SK-N-MC (cell line): ENCODE results near the gene PTPRM.

Experiments used
- DNase-seq: peaks from one replicate; pipeline ENCODE4 v3.0.0-alpha.2; 2011; ENCODE audit warnings: low read depth, low spot score
- H3K27ac ChIP-seq: fragments of 200-600 bp; sonication (generic); 2 replicates; pipeline ENCODE4 v1.5.1; 2016; ENCODE audit warnings: mixed run types
- H3K36me3 ChIP-seq: fragments of 200-600 bp; sonication (generic); 2 replicates; pipeline ENCODE4 v1.6.1; 2017; ENCODE audit warnings: antibody characterized with exemption, low read length, mixed read lengths; ENCODE audit not compliant: insufficient read depth
- H3K4me3 ChIP-seq: fragments of 200-600 bp; sonication (generic); 2 replicates; pipeline ENCODE4 v1.5.1; 2016
- H3K9ac ChIP-seq: fragments of 200-600 bp; sonication (generic); 2 replicates; pipeline ENCODE4 v1.8.0; 2017; ENCODE audit warnings: mixed run types, mixed read lengths; ENCODE audit not compliant: insufficient read length
- H3K9me3 ChIP-seq: fragments of 200-600 bp; sonication (generic); 2 replicates; pipeline ENCODE4 v1.6.1; 2017; ENCODE audit warnings: low read depth, mild to moderate bottlenecking, antibody characterized with exemption, low read length, moderate library complexity, mixed read lengths
- EZH2 ChIP-seq: fragments of 200-600 bp; sonication (generic); IDR thresholded peaks from one replicate; pipeline ENCODE4 v1.6.1; 2017; ENCODE audit warnings: antibody characterized with exemption
- FOXP2 ChIP-seq: optimal IDR thresholded peaks from 2 replicates; pipeline ENCODE3; 2011; ENCODE audit warnings: mild to moderate bottlenecking, moderate library complexity; ENCODE audit not compliant: insufficient read depth; ENCODE audit errors: extremely low read length, control extremely low read depth
- POLR2AphosphoS5 ChIP-seq: IDR thresholded peaks from 2 replicates; pipeline ENCODE4 v1.6.1; 2012; ENCODE audit warnings: mild to moderate bottlenecking, low read depth, low read length, borderline replicate concordance

Gene PTPRM

GRCh38 chr18:8097399-8097798, 530.3 kb downstream of the PTPRM start:
- H3K9ac ChIP-seq = no peak overlapping the region
- TF ChIP-seq FOXP2 (no peak), POLR2AphosphoS5 (no peak), EZH2 (no peak)

GRCh38 chr18:8097927-8098326, 530.8 kb downstream of the PTPRM start:
- Histone ChIP-seq H3K4me3 (no peak overlapping the region), H3K36me3 (no peaks in the 10 kb centered on the region), H3K9ac (no peak overlapping the region), H3K9me3 (no peaks in the 10 kb centered on the region), H3K27ac (no peak overlapping the region)
- no peak for DNase-seq
- TF ChIP-seq EZH2 (no peak), FOXP2 (no peak), POLR2AphosphoS5 (no peak)

More at GRCh38 chr18:8097399-8097798, 530.3 kb downstream of the PTPRM start:
- Histone ChIP-seq H3K4me3 (no peak overlapping the region), H3K36me3 (no peaks in the 10 kb centered on the region), H3K9me3 (no peaks in the 10 kb centered on the region), H3K27ac (no peak overlapping the region)
- no peak for DNase-seq

GRCh38 chr18:8106603-8107002, 539.5 kb downstream of the PTPRM start:
- no peak for DNase-seq
- H3K9ac ChIP-seq = no peak overlapping the region
- TF ChIP-seq EZH2 = no peak
- no peak for TF ChIP-seq POLR2AphosphoS5
- no peak for TF ChIP-seq FOXP2
- no peak overlapping the region for H3K4me3 ChIP-seq
- H3K9me3 ChIP-seq = no peaks in the 10 kb centered on the region
- no peak overlapping the region for H3K27ac ChIP-seq
- no peaks in the 10 kb centered on the region for H3K36me3 ChIP-seq

GRCh38 chr18:8107426-8107825, 540.3 kb downstream of the PTPRM start:
- H3K4me3 ChIP-seq = no peak overlapping the region
- DNase-seq = no peak

GRCh38 chr18:8114480-8114879, 547.4 kb downstream of the PTPRM start:
- H3K9ac ChIP-seq = no peak overlapping the region
- no peak overlapping the region for H3K4me3 ChIP-seq
- no peaks in the 10 kb centered on the region for H3K36me3 ChIP-seq
- TF ChIP-seq FOXP2 (no peak), EZH2 (no peak), POLR2AphosphoS5 (no peak)
- DNase-seq = no peak
- no peak overlapping the region for H3K27ac ChIP-seq
- H3K9me3 ChIP-seq = no peaks in the 10 kb centered on the region

More at GRCh38 chr18:8107426-8107825, 540.3 kb downstream of the PTPRM start:
- H3K9ac ChIP-seq = no peak overlapping the region
- TF ChIP-seq POLR2AphosphoS5 (no peak), FOXP2 (no peak), EZH2 (no peak)
- H3K27ac ChIP-seq = no peak overlapping the region
- no peaks in the 10 kb centered on the region for H3K9me3 ChIP-seq
- H3K36me3 ChIP-seq = no peaks in the 10 kb centered on the region

GRCh38 chr18:8116341-8117005, 549.4 kb downstream of the PTPRM start:
- no peak for TF ChIP-seq FOXP2
- TF ChIP-seq POLR2AphosphoS5 = no peak
- TF ChIP-seq EZH2 = no peak
- no peak for DNase-seq
- no peak overlapping the region for H3K9ac ChIP-seq
- H3K36me3 ChIP-seq = no peaks in the 10 kb centered on the region
- H3K4me3 ChIP-seq = no peak overlapping the region
- H3K9me3 ChIP-seq = no peaks in the 10 kb centered on the region
- no peak overlapping the region for H3K27ac ChIP-seq

- Histone ChIP-seq H3K9ac (no peak overlapping the region), H3K36me3 (no peaks in the 10 kb centered on the region), H3K4me3 (no peak overlapping the region), H3K27ac (no peak overlapping the region), H3K9me3 (no peaks in the 10 kb centered on the region)
- TF ChIP-seq POLR2AphosphoS5 (no peak), EZH2 (no peak), FOXP2 (no peak)
- DNase-seq = no peak
Measured at GRCh38 chr18:8117006-8117371, 549.9 kb downstream of the PTPRM start.

GRCh38 chr18:8121101-8121500, 554.0 kb downstream of the PTPRM start:
- H3K4me3 ChIP-seq = no peak overlapping the region
- TF ChIP-seq FOXP2 (no peak), EZH2 (no peak), POLR2AphosphoS5 (no peak)
- no peaks in the 10 kb centered on the region for H3K9me3 ChIP-seq
- H3K27ac ChIP-seq = no peak overlapping the region
- DNase-seq = no peak
- H3K9ac ChIP-seq = no peak overlapping the region
- no peaks in the 10 kb centered on the region for H3K36me3 ChIP-seq

- no peak for DNase-seq
- Histone ChIP-seq H3K36me3 (no peaks in the 10 kb centered on the region), H3K4me3 (no peak overlapping the region), H3K9me3 (no peaks in the 10 kb centered on the region), H3K9ac (no peak overlapping the region), H3K27ac (no peak overlapping the region)
- TF ChIP-seq FOXP2 (no peak), POLR2AphosphoS5 (no peak), EZH2 (no peak)
Measured at GRCh38 chr18:8121942-8122480, 554.9 kb downstream of the PTPRM start.
